NK-92 (cell line): ENCODE measurements around the gene GDF10.

Source experiments
- DNase-seq: peaks from one replicate; lab custom pipeline; 2025; ENCODE audit not compliant: unreplicated experiment; lab: John Stamatoyannopoulos, UW

Gene GDF10, protein sequence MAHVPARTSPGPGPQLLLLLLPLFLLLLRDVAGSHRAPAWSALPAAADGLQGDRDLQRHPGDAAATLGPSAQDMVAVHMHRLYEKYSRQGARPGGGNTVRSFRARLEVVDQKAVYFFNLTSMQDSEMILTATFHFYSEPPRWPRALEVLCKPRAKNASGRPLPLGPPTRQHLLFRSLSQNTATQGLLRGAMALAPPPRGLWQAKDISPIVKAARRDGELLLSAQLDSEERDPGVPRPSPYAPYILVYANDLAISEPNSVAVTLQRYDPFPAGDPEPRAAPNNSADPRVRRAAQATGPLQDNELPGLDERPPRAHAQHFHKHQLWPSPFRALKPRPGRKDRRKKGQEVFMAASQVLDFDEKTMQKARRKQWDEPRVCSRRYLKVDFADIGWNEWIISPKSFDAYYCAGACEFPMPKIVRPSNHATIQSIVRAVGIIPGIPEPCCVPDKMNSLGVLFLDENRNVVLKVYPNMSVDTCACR

DNA sequence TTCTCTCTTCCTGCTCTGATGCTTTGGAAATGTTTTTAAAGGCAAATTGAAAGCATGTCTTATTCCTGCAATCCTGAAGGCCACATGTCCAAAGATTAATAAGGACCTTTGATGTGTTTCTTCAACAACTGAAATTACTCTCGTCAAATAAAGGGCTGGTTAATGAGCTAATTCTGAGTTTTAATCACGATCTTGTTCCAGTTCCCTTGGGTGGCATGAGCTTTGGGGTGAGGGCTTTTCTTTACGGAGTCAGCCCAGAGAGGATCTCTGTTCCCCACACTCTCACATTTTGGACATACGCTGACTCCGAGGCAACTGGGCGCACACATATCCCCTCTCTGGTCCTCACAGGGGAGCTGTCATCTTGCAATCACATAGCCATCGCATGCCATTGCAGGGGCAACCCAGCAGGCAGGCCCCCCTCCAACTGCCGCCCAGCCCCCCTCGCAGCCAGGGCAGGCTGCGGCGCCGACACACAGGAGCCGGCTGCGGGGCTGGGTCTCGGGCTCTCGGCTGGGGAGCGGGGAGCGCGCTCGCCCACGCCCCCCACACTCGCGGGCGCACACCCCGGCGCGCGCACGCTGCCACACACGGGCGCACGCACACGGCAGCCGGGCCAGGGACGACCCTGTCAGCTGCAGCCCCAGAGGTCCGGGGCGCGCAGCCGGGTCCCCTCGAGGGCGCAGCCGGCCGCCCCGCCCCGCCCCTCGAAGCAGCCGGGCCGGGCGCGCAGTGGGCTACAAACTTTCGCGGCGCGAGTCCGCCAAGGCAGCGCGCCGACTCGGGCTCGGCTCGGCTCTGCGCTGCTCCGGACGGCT lies at the start of gene GDF10:
GDF10 (plus strand) TSS at position 587 of the 818 bp plus-strand sequence. CDS start 455 bp downstream, outside the sequence.
- DNase-seq, result no peak

DNA sequence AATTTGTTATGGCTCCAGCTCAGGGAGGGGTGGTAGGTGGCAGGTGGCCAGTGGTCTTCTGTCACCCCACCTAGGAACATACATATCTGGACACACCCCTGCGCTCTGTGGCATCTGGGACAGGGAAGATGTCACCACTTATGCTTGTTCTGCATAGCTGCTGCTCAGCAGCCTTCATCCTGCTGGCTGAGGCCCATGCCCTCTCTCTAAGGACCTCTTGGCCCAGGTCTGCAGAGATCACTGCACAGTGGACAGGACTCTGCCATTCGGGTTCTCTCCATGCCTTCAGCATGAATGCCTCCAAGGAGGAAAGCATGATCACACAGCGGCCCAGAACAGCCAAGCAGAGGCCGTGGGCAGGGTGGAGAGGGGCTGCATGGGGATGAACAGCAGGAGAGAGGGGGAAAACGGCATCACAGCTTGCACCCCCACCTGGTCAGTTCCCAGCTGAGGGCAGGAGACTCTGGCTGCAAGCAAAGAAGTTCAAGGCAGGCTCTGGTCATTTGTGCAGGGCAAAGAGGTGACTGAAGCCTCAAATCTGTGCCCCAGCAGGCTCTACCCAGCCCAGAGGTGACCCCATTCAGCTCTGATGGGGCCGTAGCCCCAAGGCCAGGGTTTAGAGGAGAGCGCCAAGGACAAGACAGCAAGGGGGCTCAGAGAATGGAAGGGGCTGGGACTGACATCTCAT lies 47.8 kb upstream of the GDF10 start:
- DNase-seq, result no peak

DNA sequence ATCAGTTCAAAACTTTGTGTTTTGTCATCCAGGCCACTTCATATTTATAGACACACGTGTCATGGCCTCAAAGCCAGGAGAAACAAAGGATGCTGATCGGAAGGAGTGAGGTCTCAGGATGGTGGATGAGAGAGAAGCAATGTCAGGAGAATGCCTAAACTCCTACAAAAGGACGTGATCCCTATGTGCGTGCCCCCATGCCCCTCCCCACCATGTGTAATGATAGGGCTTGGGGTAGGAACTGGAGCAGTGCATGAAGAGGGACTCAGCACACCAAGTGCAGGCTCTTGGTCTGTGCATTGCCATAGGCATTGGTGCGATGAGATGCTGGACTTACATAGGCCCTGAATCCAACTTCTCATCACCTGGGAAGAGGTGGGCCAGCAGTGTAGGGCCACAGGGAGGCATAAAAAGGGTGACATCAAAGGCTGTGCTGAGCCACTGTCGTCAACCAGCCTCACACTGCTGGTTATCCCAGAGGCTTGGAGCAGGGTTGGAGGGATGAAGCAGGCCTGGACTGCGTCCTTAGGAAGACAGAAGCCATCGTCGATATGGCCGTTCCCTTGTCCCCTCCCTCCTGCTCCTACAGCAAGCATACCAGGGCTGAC lies 46.9 kb upstream of the GDF10 start:
- no peak for DNase-seq

DNA sequence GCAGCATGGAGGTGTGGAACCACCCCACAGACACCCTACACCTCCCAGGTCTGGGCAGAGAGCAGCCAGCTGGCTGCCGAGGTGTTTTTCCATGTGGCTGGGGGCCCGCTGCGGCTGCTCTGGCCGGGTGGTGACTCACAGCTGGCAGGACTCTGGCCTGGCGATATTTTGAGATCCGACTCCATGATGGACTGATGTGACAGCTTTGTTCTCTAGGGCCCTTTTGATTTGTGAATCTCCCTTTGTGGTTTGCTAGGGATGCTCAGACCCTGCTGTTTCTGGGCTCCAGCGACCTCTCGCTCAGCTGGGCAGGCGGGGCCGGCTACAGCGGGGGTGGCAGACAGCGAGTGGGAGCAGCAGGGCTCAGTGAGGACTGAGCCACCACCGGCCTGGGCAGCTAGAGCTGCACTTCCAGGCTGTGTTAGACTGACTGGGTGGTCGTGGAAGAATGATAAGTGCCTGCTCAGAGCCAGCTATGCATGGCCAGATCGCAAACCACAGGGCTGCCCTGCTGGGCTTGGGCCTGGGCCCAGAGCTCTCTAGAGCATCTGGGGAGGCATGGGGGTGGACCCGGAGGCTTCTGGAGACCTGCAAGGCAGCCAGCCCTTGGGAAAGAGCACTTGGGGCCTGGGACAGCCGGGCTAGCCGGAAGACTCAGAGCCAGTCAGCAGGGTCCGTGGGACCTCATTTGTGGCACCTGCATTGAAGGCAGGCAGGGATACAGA lies 46.2 kb upstream of the GDF10 start:
- DNase-seq, result no peak

DNA sequence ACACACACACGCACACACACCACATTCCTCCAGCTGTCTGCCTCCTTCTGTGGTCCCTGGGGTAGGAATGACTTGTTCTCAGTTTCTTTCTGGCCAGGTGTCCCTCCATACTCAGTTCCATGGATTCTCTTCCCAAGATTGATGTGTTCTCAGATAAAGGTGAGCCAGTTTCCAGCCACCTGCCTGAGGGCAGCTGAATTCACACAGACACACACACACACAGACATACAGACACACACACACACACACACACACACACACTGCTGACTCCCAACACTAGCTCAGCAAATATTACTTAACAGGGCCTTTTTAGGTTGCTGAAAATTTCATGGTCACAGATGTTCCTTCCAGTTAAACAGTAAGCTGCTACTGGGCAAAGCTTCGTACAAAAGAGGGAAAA lies 45.4 kb upstream of the GDF10 start:
- DNase-seq, result no peak

DNA sequence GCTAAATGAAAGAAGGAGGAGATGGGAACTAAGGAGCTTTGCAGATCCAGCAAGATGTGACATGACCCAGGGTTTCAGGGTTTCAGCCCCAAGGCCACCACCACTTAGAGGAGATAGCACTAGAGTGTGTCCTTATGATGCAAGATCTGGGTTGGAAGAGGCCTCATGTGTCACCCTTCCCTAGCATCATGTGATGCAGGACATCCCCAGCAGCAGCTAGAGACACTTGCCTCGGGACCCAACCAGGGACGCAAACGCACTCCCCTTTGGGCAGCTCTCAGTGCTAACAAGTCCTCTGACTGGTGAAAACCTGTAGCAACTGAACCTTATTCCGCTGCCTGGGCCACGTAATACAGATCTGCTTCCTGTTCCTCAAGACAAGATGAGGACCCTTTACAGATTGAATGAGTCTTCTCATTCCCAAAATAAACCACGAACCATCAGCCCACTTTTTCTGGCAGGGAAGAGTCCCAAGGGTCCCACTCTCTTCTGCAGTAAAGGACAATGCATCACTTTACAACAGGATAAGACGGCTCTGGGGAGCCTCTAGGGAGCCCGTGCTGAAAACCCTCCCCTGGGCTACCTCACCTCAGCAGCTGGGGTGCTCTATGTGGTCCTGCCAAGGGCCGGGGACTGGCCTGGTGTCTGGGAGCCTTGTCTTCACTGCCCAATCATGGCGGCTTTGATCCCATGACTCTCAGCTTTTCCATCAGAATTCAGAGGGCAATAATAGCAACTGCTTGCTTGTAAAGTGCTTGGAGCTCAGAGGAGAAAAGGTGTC lies 44.8 kb upstream of the GDF10 start:
- no peak for DNase-seq

DNA sequence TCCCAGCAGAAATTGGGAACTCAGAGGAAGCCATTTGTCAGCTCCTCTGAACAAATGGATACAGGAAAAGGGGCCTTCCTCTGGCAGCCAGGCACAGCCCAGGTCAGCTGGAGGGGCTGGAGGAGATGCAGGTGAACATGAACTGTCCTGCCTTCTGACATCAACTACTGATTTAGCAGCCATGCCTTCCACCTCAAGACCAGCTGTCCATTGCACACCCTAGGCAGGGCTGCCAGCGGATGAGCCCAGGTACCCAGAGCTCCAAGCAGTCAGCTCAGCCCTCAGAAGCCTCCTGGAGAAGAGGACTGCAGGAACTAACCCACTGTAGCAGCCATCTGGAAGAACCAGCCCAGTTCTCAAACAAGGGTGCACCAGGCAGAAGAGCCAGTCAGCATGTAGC lies 44.1 kb upstream of the GDF10 start:
- DNase-seq, result no peak

DNA sequence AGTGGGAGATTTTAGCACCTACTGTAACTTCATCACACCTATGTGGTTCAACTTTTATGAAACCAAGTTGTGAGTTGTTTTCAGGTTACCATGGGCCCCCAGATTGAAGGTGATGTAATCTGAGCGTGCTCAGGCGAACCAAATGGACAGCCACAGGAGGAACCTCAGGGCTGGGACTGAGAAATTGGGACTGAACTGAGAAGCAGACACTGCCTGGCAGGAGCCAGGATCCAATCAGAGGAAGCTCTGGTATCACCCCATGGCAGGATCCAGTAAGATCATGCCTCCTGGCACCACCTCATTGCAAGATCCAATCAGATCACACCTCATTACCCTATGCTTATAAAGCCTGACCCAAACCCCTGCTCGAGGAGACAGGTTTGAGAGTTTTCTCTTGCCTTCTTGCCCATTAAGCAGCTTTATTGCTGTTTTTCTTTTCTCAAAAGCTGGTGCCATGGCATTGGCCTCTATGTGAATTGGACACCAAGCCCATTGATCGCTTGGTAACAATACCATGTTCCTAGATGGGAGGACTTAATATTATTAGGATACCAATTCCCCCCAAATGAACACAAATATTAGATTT lies 43.2 kb upstream of the GDF10 start:
- no peak for DNase-seq

DNA sequence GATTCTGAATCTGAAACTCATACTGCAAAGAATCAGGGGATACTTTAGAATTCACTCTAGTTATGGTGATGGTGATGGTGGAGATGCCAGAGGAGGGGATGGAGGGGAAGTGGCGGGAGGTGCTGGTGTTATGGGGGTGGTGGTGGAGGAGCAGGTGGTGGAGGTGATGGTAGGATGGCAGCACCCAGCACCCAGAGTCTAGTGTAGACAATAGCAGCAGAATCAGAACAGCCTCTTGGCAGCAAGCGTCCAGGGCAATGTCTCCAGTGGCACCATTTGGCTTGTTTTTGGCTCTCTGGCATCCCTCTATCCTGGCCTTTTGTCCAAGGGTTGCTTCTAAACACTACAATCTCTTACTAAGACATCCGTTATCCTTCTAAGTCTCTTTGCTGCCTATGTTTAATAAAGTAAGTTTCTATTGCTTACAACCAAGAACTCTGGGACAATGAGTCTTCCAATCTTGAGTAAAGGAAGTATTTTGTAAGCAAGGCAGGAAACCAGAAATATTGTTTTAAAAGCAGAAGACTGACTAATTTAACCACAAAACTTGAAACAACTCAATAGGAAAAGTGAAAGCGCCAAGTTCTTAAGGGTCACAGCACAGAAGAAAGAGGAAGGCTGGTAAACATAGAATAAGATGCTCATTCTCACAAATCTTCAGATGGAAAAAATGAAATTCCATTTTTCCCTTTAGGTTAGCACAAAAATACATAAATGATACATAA lies 42.4 kb upstream of the GDF10 start:
- DNase-seq, result no peak

DNA sequence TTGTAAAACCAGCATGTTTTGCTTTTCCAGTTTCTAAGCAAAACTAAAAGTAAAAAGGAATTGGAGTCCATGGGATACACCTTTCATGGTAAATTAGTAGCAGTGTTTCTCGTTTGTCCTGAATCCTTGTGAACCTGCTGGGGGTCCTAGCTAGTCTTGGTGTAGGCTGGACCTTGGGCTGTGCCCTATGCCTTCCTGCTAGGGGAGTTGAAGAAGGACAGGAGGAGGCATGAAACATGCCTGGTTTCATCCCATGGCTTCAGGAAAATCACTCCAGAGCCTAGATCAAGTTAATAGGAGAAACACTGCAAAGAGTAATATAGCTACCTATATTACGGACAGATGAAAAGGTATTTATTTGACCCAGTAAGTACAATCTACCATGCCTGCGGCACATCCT lies 41.1 kb upstream of the GDF10 start:
- DNase-seq, result no peak

DNA sequence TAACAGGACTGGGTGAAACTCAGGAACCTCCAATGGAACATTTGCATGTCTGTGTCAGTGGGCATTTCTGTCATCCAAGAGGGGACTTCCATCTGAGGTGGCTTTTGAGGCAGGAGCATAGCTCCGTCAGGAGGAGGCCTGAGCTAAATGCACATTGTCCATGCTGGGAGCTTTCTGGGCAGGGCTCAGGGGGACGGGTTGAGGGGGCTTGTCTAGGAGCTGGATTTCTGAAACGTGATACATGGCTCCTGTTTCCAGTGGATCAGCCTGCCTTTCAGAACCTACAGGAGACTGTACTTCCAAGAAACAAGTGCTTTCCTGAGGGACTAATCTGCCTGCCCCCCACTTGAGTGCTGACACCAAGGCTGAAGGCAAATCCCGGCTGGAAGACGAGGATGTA lies 40.5 kb upstream of the GDF10 start:
- DNase-seq, result no peak

DNA sequence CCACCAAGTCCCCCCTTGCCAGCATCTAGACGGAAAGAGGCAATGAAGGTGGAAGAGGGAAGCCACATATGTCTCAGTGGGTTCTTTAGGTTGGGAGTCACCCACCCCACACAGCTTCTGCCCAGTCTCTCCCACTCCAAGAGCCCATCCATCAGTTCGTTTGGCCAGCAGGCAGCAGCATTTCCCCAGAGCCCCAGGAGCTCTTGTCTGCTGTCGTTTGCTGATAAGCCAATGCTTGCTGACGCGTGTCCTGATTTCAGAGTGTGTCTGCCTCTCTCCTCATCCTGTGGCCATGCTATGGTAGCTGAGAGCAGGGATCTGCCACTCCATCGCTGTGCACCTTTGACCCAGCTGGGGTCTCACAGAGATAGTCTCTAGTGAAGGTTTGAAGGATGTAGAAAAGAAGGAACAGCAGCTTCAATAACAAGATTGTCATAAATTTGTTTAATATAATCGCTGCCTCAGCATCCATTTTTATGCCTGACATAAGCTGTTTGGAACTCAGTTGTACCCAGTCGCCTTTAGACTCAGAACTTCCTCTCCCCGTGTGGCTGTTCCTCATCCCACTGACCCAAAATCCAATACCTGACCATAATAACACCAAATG lies 39.4 kb upstream of the GDF10 start:
- DNase-seq, result no peak

DNA sequence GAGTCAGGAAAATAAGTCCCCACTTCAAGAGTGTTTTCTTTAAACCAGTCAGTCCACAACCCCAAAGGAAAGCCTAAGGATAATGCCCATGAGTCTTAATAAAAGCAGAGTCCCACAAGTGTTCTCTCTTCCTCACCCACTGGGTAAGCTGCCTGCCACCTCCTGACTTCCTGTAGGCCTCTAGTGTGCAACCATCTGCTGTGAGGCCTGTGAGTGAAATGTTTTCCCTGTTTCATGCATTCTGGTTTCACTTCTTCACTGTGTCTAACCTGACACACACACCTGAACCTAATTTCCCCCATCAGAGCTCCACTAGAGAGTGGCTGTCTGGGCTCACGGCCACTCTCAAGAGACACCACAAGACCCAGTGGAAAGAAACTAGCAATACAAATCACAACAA lies 38.9 kb upstream of the GDF10 start:
- DNase-seq, result no peak

DNA sequence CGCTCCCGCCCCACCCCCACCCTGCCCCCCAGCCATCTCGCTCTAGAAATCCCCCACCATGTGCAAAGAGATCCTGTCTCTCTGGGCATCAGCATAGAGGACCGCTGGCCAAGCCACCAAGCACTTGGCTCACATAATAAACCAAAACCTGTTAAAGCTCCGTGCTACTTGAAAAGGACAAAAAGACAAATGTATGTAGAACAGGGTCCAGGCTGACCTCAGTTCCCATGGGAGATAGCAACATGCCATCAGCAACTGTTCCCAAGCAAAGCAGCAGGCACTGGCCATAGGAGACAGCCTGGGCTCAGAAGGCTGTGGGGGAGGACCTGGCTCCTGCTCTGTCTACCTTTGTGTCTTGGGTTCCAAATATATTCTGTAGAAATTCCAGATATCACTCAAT lies 38.4 kb upstream of the GDF10 start:
- no peak for DNase-seq

DNA sequence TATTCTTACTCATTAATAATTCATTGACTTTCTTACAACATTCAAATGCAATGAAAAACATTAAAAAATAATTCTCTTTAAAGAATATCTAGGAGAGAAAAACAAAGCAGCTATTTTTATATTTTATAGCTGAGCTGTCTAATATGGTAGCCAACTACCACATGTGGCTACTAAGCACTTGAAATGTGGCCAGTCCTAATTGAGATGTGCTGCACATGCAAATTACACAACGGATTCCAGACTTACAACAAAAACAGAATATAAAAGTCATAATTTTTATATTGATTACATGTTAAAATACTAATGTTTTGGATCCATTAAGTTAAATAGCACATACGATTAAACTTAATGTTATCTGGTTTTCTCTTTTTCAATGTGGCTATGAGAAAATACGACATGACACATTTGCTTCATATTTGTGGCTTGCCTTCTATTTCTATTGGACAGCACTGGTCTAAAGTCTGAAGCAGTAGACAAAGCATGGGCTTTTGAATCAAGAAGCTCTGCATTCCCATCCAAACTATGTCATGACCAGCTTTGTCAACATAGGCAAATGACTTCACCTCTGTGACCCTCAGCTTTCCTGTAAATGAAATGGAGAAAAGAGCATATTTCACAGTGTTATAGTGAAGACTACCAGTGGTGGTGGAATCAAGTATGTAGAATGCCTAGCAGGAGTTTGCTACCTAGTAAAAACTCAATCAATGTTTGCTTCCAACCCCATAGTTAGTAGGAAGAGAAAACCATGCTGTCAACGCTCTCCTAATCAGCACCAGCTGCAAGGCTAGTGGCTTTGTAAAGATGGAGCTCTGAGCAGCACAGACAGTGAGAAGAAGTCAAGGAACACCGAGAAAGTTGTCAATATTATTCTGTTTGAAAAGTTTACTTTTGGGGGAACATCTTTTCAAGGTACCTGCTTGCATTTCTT lies 37.1 kb upstream of the GDF10 start:
- no peak for DNase-seq

DNA sequence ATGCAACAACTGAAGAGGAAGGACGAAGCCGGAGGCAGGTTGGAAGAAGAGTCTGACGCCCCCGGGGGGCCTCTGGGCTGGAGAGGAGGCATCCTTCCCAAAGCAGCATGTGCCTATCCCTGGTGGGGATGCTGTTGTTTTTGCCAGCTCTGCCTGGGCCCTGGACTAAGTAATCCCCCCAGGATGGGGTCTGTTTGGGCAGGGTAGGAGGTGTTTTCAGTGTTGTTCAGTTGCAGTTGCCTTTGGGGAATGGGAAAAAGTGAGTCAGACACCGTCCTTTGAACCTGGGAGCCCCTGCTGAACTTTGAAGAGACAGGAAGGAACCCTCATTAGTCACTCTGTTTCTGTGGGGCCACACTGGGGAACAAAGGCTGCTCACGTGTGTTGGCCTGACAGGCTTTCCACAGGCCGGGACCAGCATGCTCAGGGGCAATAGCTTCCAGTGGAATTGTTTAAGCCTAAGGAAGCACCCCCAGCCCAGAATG lies 35.2 kb upstream of the GDF10 start:
- no peak for DNase-seq

DNA sequence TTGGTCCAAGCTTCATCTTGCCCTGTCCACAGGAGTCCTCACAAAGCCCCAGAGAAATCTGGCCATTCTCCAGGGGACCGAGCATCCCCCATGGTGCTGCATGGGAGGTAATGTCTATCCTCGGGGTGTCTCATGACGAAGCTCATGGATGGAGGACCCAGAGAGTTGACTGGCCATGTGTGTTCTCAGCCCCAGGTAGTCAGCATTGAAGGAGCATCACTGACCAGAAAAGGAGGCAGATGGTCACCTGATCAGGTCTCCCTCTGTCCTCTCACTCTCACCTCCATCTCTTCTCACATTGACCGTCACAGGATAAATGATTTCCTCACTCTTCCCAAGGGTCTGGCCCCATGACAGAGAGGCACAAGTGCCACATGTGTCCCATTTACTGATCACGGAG lies 33.4 kb upstream of the GDF10 start:
- DNase-seq, result no peak
